A549 treated with AZD9567 at 1 μM for 4 hours (cell line): ENCODE data around the gene KRTAP19-3. TPM values are rescaled to one million over a fixed set of nuclear protein-coding genes. Genes with fewer than 3 reads are reported as not detected.

Experiments used
- total RNA-seq: library from RNA; stranded (reverse); fragments of 200-300 nt; extraction: Qiagen RNA extraction; gene quantifications from 5 replicates; pipeline ENCODE4 v1.2.3, GENCODE V29; 2022; ENCODE audit not compliant: insufficient read depth

Gene KRTAP19-3
- not detected in 5 replicates for total RNA-seq

GRCh38 chr21:30491963-30492428, at the start of gene KRTAP19-3:
Gene KRTAP19-3 (minus strand): TSS chr21:30492013. CDS start chr21:30491957, 56 bp downstream.

DNA sequence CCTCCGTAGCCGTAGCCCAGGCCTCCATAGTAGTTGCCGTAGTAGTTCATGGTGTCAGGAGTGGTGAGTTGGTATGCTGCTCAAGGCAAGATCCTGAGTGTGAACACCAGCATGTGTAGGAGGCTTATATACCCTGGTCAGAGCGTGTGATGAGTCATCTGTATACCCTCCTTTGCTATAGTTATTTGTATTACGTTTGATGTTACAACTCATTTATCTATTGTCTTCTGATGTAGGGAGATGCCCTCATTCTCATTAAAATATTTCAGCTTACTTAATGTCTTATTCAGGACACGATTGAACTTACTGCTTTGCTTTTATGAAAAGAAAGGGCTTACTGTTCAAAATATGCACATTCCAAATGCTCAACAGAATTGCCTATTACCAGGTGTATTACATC, 10.2 kb upstream of the KRTAP19-3 start, which contains the start of gene KRTAP19-5:
Gene KRTAP19-5, minus strand, starts transcription at position 101 of the 400 bp plus-strand sequence. Its CDS starts 51 bp downstream, at position 50.

GRCh38 chr21:30497065-30497464, 5.3 kb upstream of the KRTAP19-3 start, which contains the start of gene KRTAP19-4:
Gene KRTAP19-4 (minus strand): TSS chr21:30497165. CDS start chr21:30497110, 55 bp downstream.

GRCh38 chr21:30487336-30487735, 4.5 kb downstream of the KRTAP19-3 start, which contains the start of gene KRTAP19-2:
Gene KRTAP19-2 (minus strand): TSS chr21:30487436. CDS start chr21:30487348, 88 bp downstream.

GRCh38 chr21:30480145-30480544, 11.7 kb downstream of the KRTAP19-3 start, which contains the start of gene KRTAP19-1:
Gene KRTAP19-1 (minus strand): TSS chr21:30480367. CDS start chr21:30480317, 50 bp downstream.

Other genes with a start within 250 kb of the KRTAP19-3 start
- not detected in 5 replicates for gene KRTAP24-1, start 209.1 kb downstream of the KRTAP19-3 start, total RNA-seq
- not detected in 5 replicates for gene KRTAP25-1, start 202.5 kb downstream of the KRTAP19-3 start, total RNA-seq
- not detected in 5 replicates for gene KRTAP26-1, start 171.7 kb downstream of the KRTAP19-3 start, total RNA-seq
- not detected in 5 replicates for gene KRTAP27-1, start 154.3 kb downstream of the KRTAP19-3 start, total RNA-seq
- gene KRTAP23-1, start 143.4 kb downstream of the KRTAP19-3 start, total RNA-seq, result not detected in 5 replicates
- 0.09 TPM in 1 of 5 replicates, not detected in the others for gene KRTAP13-2, start 119.7 kb downstream of the KRTAP19-3 start, total RNA-seq
- gene KRTAP13-1, start 96.0 kb downstream of the KRTAP19-3 start, total RNA-seq, result not detected in 5 replicates
- gene KRTAP13-3, start 66.1 kb downstream of the KRTAP19-3 start, total RNA-seq, result not detected in 5 replicates
- not detected in 5 replicates for gene KRTAP13-4, start 61.8 kb downstream of the KRTAP19-3 start, total RNA-seq
- gene KRTAP15-1, start 51.7 kb downstream of the KRTAP19-3 start, total RNA-seq, result not detected in 5 replicates
- not detected in 5 replicates for gene KRTAP19-1, start 11.6 kb downstream of the KRTAP19-3 start, total RNA-seq
- not detected in 5 replicates for gene KRTAP19-2, start 4.6 kb downstream of the KRTAP19-3 start, total RNA-seq
- not detected in 5 replicates for gene KRTAP19-4, start 5.2 kb upstream of the KRTAP19-3 start, total RNA-seq
- gene KRTAP19-5, start 10.1 kb upstream of the KRTAP19-3 start, total RNA-seq, result not detected in 5 replicates
- gene KRTAP19-6, start 49.9 kb upstream of the KRTAP19-3 start, total RNA-seq, result not detected in 5 replicates
- not detected in 5 replicates for gene KRTAP19-7, start 69.3 kb upstream of the KRTAP19-3 start, total RNA-seq
- not detected in 5 replicates for gene KRTAP22-2, start 98.4 kb upstream of the KRTAP19-3 start, total RNA-seq
- not detected in 5 replicates for gene KRTAP6-3, start 100.4 kb upstream of the KRTAP19-3 start, total RNA-seq
- not detected in 5 replicates for gene KRTAP6-2, start 106.9 kb upstream of the KRTAP19-3 start, total RNA-seq
- not detected in 5 replicates for gene KRTAP22-1, start 109.1 kb upstream of the KRTAP19-3 start, total RNA-seq
- gene KRTAP6-1, start 121.9 kb upstream of the KRTAP19-3 start, total RNA-seq, result not detected in 5 replicates
- gene KRTAP20-1, start 124.4 kb upstream of the KRTAP19-3 start, total RNA-seq, result not detected in 5 replicates
- not detected in 5 replicates for gene KRTAP20-4, start 128.6 kb upstream of the KRTAP19-3 start, total RNA-seq
- not detected in 5 replicates for gene KRTAP20-2, start 143.2 kb upstream of the KRTAP19-3 start, total RNA-seq
- gene KRTAP20-3, start 150.9 kb upstream of the KRTAP19-3 start, total RNA-seq, result not detected in 5 replicates
- not detected in 5 replicates for gene KRTAP21-3, start 226.8 kb upstream of the KRTAP19-3 start, total RNA-seq